GM18502 (cell line): ENCODE data around the gene CACNA2D3.

Experiments
- ATAC-seq: cut with Tn5 transposase; IDR thresholded peaks from one replicate; pipeline ENCODE4 v1.9.1; 2021; ENCODE audit warnings: mild to moderate bottlenecking; ENCODE audit not compliant: unreplicated experiment, poor library complexity

CACNA2D3 gene

GRCh38 chr3:54698054-54698453 is 575.7 kb downstream of the CACNA2D3 start:
- no peak for ATAC-seq

DNA sequence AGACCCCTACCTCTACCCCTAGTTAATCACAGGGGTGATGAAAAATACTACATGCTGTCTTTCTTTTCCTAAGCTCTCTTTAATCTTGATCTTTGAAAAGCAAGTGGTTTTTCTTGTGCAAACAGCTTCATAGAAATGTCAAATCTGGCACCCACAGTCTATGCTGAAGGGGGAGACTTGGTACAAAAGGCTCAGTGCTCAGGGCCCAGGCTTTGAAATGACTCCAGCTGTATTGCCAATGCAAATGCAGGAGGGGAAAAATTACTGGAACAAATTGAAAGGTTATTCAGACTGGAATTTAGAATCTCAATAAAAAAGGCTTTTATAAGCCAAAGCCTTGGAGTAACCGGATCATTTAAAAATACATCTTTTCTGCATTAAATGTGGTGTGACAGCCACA is 581.6 kb downstream of the CACNA2D3 start:
- no peak for ATAC-seq

GRCh38 chr3:54705730-54706129 is 583.4 kb downstream of the CACNA2D3 start:
- no peak for ATAC-seq

DNA sequence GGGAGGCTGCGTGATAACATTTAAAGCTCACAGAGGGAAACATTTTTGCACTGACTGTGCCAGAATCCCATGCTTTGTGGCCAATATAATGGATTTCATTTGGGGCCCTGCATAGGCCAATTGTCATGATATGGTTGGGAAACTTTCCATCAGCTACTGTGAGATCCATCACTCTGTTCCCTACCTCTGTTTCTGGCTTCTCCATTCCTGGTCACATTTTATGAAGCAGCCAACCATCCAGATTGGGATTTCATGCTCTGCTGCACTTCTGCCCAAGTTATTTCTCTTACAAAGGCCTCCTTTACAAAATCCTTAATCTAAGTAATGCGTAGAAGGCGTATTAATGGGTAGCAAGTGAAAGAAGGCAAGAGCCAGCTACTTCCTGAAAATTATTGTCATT is 584.4 kb downstream of the CACNA2D3 start:
- no peak for ATAC-seq

DNA sequence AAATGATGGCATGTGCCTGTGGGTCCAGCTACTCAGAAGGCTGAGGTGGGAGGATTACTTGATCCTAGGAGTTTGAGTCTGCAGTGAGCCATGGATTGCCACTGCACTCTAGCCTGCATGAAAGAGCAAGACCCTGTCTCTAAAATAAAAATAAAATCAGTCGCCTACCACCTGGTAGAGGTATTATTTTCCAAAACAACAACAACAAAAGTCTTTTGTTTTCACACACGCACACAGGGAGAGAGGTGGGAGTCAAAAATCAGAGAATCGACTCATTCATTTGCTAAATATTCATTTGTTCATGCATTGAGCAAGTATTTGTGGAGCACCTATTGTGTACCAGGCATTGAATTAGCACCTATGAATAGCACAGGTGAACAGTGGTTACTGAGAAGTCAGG is 587.4 kb downstream of the CACNA2D3 start:
- ATAC-seq, result no peak

- no peak for ATAC-seq
Observed at GRCh38 chr3:54710954-54711353, 588.6 kb downstream of the CACNA2D3 start.

DNA sequence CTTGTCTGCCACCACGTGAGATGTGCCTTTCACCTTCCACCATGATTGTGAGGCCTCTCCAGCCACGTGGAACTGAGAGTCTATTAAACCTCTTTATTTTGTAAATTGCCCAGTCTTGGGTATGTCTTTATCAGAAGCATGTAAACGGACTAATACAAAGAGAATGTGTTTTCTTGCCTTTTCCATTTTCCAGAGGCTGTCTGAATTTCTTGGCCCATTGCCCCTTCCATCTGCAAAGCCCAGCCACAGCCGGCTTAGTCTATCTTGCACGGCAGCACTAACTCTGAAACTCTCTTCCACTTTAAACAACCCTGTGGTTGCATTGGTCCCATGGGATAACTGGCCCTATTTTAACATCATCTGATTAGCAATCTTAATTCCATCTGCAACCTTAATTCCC is 590.2 kb downstream of the CACNA2D3 start:
- ATAC-seq, result no peak

GRCh38 chr3:54713031-54713430 is 590.7 kb downstream of the CACNA2D3 start:
- ATAC-seq, result no peak

DNA sequence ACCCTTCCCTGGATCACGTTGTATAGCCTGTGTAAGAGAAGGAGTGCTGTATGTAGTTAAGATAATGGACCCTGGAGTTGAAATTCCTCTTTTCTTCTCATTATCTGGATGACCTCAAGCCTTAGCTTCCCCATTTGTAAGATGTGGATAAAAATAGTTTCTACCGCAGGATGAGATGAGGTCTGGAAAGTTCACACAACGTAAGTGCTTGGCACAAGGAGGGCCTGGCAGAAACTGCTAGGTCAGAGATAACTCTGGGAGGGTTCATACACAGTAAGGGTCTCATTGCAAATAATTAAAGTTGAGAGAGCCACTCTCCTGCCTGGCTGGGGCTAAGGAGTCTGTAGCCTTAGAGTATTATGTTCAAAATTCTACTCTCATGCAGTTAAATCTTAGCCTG is 591.1 kb downstream of the CACNA2D3 start:
- no peak for ATAC-seq

- no peak for ATAC-seq
Observed at GRCh38 chr3:54714035-54714434, 591.7 kb downstream of the CACNA2D3 start.

GRCh38 chr3:54717506-54717905 is 595.2 kb downstream of the CACNA2D3 start:
- ATAC-seq, result no peak

GRCh38 chr3:54719914-54720313 is 597.6 kb downstream of the CACNA2D3 start:
- ATAC-seq, result no peak

GRCh38 chr3:54720604-54721003 is 598.3 kb downstream of the CACNA2D3 start:
- no peak for ATAC-seq

DNA sequence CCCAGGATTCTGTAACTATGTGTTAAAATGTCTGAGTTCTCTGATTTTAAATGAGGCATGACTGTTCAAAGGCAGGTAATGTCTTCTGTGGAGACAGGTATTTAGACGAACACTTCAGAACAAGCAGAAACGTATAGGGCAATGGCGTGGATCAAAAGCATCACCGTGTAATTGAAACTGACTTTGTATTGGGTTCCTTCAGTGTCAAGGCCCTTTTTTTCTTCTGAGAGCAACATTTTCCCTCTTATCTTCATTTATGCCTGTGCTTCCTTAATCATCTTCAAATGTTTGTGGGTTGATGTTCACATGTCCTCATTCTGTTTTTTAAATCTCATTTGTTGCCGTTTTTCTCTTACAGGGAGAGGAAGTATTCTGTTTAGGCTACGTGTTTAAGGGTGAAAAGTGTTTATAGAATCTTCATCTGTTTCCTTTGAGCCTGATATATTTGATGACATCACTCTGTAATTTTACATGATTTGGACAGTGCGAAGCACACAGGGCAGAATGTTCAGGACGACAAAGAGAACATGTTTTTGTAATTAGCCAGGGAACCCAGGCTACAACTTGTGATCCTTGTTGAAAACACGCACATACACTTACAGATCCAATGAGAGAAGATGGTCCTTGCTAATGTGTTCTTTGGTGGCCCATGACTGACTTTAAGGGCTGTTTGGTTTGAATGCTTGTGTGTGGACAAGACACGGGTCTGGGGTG is 609.5 kb downstream of the CACNA2D3 start:
- ATAC-seq, result no peak

- ATAC-seq, result no peak
Observed at GRCh38 chr3:54733106-54734006, 611.0 kb downstream of the CACNA2D3 start.

- ATAC-seq, result no peak
Observed at GRCh38 chr3:54736459-54736858, 614.1 kb downstream of the CACNA2D3 start.

- no peak for ATAC-seq
Observed at GRCh38 chr3:54743755-54744154, 621.4 kb downstream of the CACNA2D3 start.

- no peak for ATAC-seq
Observed at GRCh38 chr3:54744291-54744690, 621.9 kb downstream of the CACNA2D3 start.

DNA sequence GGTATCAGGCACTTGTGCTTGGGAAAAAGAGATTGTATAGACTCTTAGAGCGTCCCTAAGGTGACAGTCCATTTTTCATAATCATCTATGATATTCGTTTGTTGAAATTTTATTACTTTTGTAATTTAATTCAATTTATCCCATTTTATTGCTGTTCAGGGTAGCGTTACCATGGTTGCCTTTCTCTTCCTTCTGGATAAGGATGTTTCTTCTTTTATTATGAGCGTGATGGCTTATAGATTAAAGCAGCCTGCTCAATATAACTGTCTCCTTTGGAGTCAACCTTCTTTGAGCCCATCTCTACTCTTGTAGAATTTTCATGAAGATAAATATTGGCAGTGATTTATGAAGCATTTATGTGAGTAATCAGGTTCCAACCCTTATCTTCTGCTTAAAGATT is 623.5 kb downstream of the CACNA2D3 start:
- no peak for ATAC-seq

DNA sequence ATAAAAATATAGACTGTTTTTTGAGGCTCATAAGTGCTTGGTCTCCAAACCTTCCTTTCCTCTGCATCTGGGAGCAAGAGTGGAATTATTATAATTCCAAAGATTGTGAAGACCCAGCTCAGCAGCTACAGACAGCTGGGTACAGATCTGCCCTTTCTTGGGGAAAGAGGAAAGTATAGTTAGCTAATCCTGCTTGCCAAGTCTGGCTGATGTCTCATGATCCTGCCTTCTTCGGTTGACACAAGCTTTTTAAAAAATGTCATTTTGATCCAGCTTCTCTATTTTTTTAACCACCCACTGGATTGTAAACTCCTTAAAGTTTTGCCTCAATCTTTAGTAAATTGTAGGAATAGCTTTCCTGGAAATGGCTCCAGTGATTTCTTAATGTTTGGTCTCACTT is 624.4 kb downstream of the CACNA2D3 start:
- ATAC-seq, result no peak

DNA sequence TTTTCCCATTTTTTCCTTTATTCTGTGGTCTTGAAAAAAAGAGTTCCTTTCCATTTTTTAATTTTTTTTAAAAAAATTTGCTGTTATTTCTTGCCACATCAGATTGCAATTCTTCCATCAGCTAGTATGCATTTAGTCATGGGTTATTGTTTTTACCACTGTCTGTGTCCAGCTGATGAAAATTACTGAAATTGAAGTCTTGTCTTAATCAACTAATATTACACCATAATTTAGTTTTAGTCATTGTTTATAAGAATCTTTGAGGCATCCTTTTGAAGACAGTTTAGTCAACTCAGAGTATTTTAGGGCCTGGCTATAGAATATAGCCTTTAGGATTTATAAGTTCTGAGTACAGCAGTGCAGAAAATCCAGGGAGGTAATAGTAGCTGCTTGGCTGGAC is 633.4 kb downstream of the CACNA2D3 start:
- no peak for ATAC-seq

DNA sequence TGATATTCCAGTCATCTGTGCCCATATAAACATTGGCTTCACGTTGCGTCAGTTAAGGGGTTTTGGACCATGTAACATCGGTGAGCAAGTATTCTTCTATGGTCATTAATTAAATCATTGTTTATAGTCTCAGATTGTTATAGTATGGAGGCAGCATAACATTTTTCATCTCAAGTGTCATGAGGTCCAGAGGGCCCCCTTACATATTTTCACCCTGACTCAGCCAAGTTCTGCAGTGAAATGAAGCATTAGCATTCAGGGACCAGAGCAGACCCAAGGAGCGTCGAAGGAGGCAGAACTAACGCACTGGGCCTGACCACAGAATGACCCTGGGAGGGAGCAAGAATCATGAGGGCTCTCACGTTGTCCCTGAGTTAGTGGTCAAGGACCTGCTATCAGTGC is 634.0 kb downstream of the CACNA2D3 start:
- no peak for ATAC-seq
